Adipose tissue (tissue), 3 donors: Measurements from ENCODE around the gene RMND1. TPM values are rescaled to one million over a fixed set of nuclear protein-coding genes. Genes with fewer than 3 reads are reported as not detected.
A peak's percentile ranks its signal among the peaks of the same experiment; 100 is the strongest.
"Not testable (repeated sequence)": the region's sequence is repeated elsewhere in the genome, so short reads cannot be mapped to it uniquely, and the experiment has no call there.

Experiments used
- H3K27ac ChIP-seq: one replicate; pipeline ENCODE4 v1.5.1; 2013; ENCODE audit warnings: low read depth, low read length
- WGBS, 3 donors: extraction: QIAGEN DNeasy Blood & Tissue Kit; methylation state at CpG; one replicate each; pipeline ENCODE4 v1.1.7; 2013; 5-methylcytosine and 5-hydroxymethylcytosine counted together
- polyA plus RNA-seq, 3 donors: library from polyadenylated mRNA; stranded (reverse); fragments of 200-250 nt; gene quantifications; one replicate each; pipeline ENCODE4 v1.2.3, GENCODE V29; 2013
- donor health status: healthy with polysubstance abuse.
- donor health status: Bipolar disorder and iron deficiency.
- donor health status: healthy.

RMND1 gene
- polyA plus RNA-seq, 3 donors: 12.9 to 22.5 (median 17.9) TPM

DNA sequence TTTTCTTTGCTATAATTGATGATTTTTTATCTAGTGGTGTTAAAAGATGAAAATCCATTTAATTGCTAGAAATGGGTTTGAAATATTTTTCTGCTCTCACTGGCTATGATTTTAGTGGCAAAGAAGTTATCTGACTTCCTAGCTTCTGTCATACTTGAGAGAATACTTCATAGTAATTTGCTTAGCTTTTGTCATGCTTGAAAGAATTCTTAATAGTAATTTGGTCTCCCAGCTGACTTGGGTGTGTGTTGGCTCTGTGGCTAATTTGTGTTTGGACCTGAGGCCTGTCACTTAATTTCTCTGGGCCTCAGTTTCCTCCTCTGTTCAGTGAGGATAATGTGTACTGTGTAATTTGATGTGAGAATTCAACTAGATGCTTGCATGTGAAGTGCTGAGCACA is 12.8 kb upstream of the RMND1 start:
- H3K27ac ChIP-seq: no peak overlapping the region

- no peak overlapping the region for H3K27ac ChIP-seq
- whole genome bisulfite sequencing, 3 donors: 72 to 88% (median 80%) methylated on average over 4 of the region's 4 CpGs
These were observed 9.7 kb upstream of the RMND1 start for GRCh38 chr6:151461673-151462072.

DNA sequence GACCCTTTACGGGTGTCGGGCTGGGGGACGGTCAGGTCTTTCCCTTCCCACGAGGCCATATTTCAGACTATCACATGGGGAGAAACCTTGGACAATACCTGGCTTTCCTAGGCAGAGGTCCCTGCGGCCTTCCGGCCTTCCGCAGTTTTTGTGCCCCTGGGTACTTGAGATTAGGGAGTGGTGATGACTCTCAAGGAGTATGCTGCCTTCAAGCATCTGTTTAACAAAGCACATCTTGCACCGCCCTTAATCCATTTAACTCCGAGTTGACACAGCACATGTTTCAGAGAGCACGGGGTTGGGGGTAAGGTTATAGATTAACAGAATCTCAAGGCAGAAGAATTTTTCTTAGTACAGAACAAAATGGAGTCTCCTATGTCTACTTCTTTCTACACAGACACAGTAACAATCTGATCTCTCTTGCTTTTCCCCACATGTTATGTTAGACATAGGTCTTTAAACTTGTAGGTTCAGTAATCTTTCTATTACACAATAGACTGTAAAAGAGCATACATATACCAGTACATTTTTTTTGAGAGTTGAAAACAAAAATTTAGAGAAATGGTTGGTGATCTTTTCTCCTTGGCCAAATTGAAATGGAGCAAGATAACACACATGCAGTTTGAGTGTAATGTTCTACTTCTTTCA is 3.9 kb upstream of the RMND1 start:
- 45 to 85% (median 80%) methylated on average over 6 to 7 of the region's 10 CpGs for WGBS, 3 donors
- not testable (repeated sequence) for H3K27ac ChIP-seq

GRCh38 chr6:151452750-151453427 is 963 bp upstream of the RMND1 start:
- H3K27ac ChIP-seq: no peak overlapping the region
- 0 to 1% (median 0%) methylated on average over 24 of the region's 24 CpGs for WGBS, 3 donors

GRCh38 chr6:151451417-151451949 is 443 bp downstream of the RMND1 start:
- 0 to 1% (median 1%) methylated on average over 22 of the region's 22 CpGs for WGBS, 3 donors
- peak overlapping the region; percentile 53 for H3K27ac ChIP-seq

DNA sequence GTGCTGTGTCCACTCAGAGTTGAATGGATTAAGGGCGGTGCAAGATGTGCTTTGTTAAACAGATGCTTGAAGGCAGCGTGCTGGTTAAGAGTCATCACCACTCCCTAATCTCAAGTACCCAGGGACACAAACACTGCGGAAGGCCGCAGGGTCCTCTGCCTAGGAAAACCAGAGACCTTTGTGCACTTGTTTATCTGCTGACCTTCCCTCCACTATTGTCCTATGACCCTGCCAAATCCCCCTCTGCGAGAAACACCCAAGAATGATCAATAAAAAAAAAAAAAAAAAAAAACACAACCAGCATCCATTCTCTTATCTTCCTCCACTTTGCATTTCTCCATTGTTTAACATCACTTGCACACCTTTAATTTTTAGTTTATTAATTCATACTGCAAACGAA is 998 bp downstream of the RMND1 start:
- WGBS, 3 donors: 51 to 63% (median 57%) methylated on average over 4 to 6 of the region's 6 CpGs
- not testable (repeated sequence) for H3K27ac ChIP-seq

- WGBS, 3 donors: 93 to 97% (median 96%) methylated on average over 12 of the region's 12 CpGs
- no peak overlapping the region for H3K27ac ChIP-seq
These were observed 3.3 kb downstream of the RMND1 start for GRCh38 chr6:151448623-151449022.

- peak overlapping the region; percentile 52 for H3K27ac ChIP-seq
These were observed 4.7 kb downstream of the RMND1 start for GRCh38 chr6:151447237-151447636.

DNA sequence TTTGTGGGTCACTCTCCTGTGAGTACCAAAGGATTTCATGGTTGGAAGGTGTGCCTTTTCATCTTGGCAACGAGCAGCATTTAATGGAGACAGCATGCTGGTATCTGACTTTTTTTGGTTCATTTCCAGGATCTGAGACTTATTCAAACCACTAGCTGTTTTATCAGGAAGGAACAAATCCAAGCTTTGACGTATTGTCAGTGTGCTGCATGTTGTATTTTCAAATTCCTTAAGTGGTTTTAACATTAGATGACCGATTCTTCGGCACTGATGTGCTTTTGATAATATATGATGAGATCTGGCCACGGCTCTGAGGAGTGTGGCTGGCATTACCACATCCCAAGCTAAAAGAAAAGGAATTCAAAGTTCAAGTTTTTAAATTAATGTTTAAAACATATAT is 6.4 kb downstream of the RMND1 start:
- no peak overlapping the region for H3K27ac ChIP-seq
- 28 to 33% (median 28%) methylated on average over 5 of the region's 5 CpGs for WGBS, 3 donors

More at GRCh38 chr6:151447237-151447636, 4.7 kb downstream of the RMND1 start:
- WGBS, 3 donors: 93 to 94% (median 94%) methylated on average over 4 of the region's 4 CpGs

DNA sequence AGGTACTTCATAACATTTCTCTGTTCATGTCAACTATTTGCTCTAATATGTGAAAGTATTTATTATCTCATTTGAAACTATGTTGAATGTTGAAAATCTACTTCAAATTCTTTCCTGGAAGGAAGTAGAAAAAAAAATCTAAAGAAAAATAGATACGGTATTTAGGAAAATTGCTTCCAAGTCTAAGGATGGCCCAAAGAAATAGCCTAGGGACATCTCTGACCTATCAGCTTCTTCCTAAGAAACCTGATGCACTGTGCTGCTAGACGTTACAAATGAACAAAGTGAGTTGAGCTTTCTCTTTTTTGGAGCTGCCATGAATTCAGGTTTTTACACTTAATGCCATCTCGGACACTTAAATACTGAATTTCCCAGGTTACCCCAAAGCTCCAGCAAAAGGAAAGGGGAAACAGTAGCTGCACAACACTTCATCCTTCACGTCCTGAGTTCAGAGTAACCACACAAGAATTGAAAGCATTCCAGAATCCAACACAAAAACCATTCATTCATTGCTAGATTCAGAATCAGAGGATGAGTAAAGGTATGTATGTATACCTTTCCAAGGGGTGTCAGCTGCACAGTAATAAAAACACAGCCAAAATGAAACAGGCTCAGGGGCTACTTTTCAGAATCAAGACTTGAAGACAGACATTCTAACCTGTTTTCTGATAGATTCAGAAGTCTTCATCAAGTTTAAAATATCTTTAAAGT is 7.9 kb downstream of the RMND1 start:
- H3K27ac ChIP-seq: no peak overlapping the region
- WGBS, 3 donors: 57 to 88% (median 60%) methylated on average over 4 of the region's 4 CpGs

GRCh38 chr6:151443454-151443853 is 8.5 kb downstream of the RMND1 start:
- WGBS, 3 donors: 64 to 86% (median 65%) methylated on average over 5 of the region's 5 CpGs
- no peak overlapping the region for H3K27ac ChIP-seq

DNA sequence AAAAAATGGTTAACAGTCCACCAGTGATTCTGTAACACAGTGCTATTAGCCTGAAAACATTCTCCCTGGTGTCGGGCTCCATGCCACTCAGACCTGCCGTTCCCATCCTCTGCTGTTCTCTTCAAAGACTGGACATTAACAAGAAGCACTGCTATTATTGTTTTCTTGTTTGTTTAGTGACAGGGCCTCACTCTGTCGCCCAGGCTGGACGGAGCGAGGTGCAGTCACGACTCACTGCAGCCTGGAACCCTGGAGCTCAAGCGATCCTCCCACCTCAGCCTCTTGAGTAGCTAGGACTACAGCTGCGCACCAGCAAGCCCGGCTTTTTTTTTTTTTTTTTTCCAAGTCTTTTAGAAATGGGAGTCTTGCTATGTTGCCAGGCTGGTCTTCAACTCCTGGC is 9.6 kb downstream of the RMND1 start:
- 82 to 93% (median 88%) methylated on average over 9 of the region's 9 CpGs for WGBS, 3 donors
- H3K27ac ChIP-seq: no peak overlapping the region

DNA sequence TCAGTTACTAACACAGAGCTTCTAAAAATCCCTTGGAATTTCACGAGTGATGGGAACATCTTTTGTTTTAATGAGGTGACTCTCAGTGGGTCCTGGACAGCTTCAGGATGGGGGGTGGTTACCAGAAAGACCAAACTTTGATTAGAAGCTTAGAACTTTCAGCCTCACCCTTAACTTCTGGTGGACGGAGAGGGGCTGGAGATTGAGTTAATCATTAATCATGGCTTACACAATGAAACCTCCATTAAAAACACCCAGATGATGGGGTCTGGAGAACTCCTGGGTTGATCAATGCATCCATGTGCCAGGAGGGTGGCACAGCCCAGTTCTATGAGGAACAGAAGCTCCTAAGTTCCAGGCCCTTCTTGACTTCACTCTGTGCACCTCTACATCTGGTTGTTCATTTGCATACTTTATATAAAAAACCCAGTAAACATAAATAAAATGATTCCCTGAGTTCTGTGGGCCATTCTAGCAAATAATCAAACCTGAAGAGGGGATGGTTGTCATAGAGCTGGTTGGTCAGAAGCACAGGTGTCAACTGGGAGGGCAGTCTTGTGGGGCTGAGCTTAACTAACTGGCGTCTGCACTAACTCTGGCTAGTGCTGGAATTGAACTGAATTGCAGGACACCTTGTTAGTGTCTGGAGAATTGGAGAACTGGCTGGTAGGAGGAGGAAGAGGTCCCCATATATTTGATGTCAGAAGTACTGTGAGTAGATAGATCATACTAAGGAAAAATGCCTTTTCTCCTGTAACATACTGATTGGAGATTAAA is 10.3 kb downstream of the RMND1 start:
- WGBS, 3 donors: 47 to 82% (median 82%) methylated on average over 3 of the region's 3 CpGs
- H3K27ac ChIP-seq: no peak overlapping the region

- H3K27ac ChIP-seq: no peak overlapping the region
- WGBS, 3 donors: 60 to 75% (median 61%) methylated on average over 2 of the region's 2 CpGs
These were observed 11.0 kb downstream of the RMND1 start for GRCh38 chr6:151440930-151441329.

DNA sequence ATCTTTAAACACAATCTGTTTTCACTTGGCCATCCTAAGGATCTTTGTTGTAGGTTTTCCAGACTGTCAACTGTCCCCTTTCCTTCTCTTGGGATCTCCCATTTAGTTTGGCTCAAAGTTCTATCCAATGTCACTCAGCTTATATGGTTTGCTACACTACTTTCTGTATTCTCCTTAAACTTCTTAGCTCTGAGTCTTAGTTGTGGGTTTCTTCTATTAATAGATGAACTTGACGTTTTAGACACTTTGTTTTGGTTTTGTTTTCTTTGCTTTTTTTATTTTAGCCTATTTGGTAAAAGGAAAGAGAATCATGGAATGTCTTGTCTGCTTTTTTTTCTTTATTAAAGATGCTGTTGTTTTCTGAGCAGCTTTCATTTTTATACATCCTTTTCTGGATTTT is 11.4 kb downstream of the RMND1 start:
- 30 to 53% (median 38%) methylated on average over 1 of the region's 1 CpG for WGBS, 3 donors
- H3K27ac ChIP-seq: no peak overlapping the region

DNA sequence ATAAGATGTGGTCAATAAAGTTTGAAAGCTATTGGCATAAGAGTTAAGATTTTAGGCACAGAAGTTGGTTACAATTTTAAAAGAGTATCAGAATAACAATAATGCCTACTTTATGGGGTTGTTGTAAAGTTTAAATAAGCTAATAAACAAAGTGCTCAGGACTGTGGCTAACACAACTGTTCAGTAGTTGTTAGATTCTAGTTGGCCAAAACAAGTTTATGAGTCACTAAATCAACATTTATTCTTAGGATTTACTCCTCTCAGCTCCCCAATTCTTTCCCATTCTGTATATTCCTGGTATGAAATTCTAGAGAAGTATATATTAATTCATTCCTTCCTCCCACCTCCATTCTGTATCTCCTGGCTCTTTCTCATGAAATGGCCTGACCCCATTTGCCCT is 14.5 kb downstream of the RMND1 start:
- H3K27ac ChIP-seq: no peak overlapping the region

GRCh38 chr6:151436802-151437201 is 15.1 kb downstream of the RMND1 start:
- no peak overlapping the region for H3K27ac ChIP-seq

DNA sequence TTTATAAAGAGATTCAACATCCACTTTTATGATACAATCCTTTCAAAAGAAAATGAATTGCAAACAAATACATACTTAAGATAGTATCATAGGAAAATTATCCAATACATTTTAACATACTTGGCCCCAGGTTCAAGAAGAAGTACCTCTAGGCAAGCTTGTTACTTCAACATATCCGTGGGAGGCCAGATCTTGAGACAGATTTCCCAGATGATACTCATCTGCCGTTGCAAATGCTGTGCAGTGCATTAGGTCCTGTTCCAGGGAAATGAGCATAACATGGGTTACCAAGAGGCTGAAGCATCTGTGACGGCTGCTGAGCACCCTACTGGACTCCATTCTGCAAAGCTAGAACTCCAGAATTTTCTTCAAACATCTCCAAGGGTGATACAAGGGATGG is 15.6 kb downstream of the RMND1 start:
- 54 to 78% (median 66%) methylated on average over 3 of the region's 3 CpGs for WGBS, 3 donors
- H3K27ac ChIP-seq: no peak overlapping the region

GRCh38 chr6:151434369-151434768 is 17.6 kb downstream of the RMND1 start:
- 63 to 76% (median 75%) methylated on average over 2 of the region's 2 CpGs for WGBS, 3 donors

More at GRCh38 chr6:151434369-151434768, 17.6 kb downstream of the RMND1 start:
- H3K27ac ChIP-seq: no peak overlapping the region
